GM19463 (cell line): ENCODE results near the gene CLTCL1.
"Not testable (repeated sequence)": the region's sequence is repeated elsewhere in the genome, so short reads cannot be mapped to it uniquely, and the experiment has no call there.

Experiments
- ATAC-seq: cut with Tn5 transposase; IDR thresholded peaks from one replicate; pipeline ENCODE4 v1.9.1; 2021; ENCODE audit warnings: mild to moderate bottlenecking, moderate library complexity; ENCODE audit not compliant: unreplicated experiment

Gene CLTCL1

GRCh38 chr22:19222242-19223005 lies 69.1 kb downstream of the CLTCL1 start:
- no peak for ATAC-seq

DNA sequence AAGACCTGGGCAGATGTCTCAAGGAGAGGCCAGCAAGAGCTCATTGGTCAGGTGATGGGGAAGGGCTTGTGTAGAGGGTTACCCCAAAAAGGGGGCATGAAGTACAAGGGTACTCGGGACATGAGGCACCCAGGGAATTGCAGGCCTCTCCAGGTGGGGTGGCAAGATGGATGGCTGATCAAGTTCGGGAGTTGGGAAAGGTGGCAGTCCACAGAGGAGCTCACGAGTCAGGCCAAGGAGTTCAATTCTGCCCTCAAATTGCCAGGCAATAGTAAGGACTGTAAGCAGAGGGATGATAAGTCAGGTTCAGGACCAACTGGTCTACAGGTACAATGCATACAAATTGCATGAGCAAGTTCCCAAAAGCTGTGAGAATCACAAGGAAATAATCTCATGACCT lies 70.7 kb downstream of the CLTCL1 start:
- no peak for ATAC-seq

DNA sequence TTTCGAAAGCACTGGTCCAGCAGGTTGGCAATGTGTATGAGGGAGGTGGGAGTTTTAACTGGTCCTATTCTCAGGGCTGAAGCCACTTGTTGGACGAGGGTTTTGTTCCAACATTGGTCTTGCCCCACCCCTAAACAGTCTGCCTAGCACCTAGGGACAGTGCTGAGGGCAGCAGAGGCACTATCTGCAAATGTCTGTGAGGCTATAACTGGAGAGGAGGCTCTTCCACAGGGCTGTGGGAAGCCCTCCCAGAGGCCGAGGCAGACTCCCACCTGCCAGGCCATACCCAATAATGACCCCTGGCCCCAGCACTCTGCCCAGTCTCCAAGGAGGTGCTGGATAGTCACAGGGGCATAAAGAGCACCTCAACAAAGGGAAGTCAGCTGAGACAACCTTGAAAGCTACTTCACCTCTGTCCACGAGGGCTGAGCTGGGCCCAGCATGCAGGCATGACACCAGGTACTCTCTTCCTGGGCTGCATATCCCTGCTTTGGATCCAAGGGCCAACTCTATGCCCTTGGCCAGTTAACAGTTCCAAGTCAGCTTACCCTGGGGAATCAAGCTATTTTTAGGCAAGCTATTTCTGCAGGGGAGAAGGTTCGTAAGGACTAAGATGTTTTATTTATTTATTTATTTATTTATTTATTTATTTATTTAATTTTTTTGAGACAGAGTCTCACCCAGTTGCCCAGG lies 72.8 kb downstream of the CLTCL1 start:
- ATAC-seq = no peak

DNA sequence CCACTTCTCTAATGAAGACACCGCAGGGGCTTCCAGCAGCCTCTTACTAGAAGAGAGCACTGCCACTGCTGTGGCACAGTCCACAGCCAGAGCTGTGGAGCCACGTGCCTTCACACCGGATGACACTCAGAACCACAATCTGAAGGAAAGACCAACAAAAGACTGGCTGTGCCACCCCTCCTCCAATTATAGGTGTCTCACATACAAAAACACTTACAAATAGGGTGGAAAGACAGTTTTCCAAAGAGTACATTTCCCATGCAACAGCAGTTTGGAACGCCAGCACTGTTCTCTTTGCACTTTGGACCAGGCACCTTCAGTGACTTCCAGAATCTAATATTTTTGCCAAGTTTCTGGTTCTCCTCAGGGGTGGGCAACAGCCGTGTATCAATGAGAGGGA lies 74.9 kb downstream of the CLTCL1 start:
- no peak for ATAC-seq

DNA sequence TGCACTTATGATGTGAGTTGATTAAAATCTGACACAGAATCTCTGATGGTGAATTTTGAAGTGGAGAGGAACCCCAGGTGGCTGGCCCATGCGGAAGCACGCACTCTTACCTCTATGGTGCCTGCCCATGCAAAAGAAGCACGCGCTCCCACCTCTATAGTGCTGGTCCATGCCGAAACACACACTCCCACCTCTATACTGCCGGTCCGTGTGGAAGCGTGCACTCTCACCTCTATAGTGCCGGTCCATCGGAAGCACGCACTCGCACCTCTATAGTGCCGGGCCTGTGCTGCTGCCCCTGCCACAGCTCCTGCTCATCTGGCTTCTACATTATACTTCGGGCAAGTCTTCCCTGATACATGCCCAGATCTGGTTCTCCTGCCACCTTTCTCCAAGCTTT lies 76.2 kb downstream of the CLTCL1 start:
- no peak for ATAC-seq

DNA sequence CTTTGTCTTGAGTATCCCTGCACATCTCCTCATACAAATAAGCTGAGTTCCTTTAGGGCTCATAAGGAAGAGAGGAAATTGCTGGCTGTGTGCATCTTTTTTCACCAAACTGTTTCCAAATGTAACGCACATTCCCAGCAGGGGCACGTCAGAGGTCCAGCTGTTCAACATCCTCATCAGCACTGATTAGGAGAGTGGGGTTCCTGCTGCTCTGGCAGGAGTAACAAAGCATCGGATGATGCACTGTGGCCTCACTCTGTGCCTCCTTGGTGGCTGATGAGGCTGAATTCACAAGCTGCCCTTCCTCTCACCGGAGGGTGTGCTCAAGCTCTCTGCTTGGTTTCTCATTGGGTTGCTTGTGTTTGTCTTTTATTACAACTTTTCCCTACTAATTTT lies 77.4 kb downstream of the CLTCL1 start:
- ATAC-seq = no peak

GRCh38 chr22:19213442-19214077 lies 78.0 kb downstream of the CLTCL1 start:
- ATAC-seq = no peak

DNA sequence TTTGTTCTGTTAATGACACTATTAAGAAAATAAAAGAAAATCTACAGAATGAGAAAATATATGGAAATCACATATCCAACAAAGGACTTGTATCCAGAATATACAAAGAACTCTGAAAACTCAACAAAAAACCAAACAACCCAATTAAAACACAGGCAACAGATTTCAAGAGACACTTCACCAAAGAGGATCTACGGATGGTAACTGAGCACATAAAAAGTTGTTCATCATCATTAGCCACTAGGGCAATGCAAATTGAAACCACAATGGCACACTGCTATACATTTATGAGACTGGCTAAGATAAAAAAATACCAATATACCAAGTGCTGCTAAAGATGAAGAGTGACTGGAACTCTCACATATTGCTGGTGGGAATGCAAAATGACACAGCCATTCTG lies 78.5 kb downstream of the CLTCL1 start:
- ATAC-seq = no peak

GRCh38 chr22:19212302-19212870 lies 79.1 kb downstream of the CLTCL1 start:
- ATAC-seq = no peak

- no peak for ATAC-seq
These were observed 81.3 kb downstream of the CLTCL1 start for GRCh38 chr22:19210188-19210587.

GRCh38 chr22:19208287-19208847 lies 83.2 kb downstream of the CLTCL1 start:
- ATAC-seq = no peak

GRCh38 chr22:19207884-19208283 lies 83.6 kb downstream of the CLTCL1 start:
- ATAC-seq = no peak

GRCh38 chr22:19207401-19207808 lies 84.1 kb downstream of the CLTCL1 start:
- no peak for ATAC-seq

- ATAC-seq = no peak
These were observed 85.2 kb downstream of the CLTCL1 start for GRCh38 chr22:19206287-19206686.

GRCh38 chr22:19204640-19205039 lies 86.9 kb downstream of the CLTCL1 start:
- no peak for ATAC-seq

DNA sequence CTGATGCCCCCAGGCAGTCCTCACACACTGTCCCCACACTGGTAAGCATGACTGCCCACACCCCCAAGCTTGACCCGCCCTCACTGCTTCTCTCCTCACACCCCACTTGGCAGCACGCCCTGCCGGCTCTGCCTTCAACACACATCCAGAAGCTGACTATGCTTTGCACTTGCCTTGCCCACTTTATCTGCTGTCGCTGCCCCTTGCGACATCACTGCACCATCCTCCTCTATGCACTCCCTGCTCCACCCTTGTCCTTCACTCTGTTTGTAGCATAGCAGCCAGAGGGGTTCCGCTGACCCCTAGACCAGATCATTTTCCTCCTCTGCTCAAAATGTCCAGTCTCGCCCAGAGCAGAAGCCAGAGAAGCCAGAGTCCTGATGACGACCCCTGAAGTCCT lies 87.7 kb downstream of the CLTCL1 start:
- no peak for ATAC-seq

- not testable (repeated sequence) for ATAC-seq
These were observed 88.7 kb downstream of the CLTCL1 start for GRCh38 chr22:19202799-19203186.

DNA sequence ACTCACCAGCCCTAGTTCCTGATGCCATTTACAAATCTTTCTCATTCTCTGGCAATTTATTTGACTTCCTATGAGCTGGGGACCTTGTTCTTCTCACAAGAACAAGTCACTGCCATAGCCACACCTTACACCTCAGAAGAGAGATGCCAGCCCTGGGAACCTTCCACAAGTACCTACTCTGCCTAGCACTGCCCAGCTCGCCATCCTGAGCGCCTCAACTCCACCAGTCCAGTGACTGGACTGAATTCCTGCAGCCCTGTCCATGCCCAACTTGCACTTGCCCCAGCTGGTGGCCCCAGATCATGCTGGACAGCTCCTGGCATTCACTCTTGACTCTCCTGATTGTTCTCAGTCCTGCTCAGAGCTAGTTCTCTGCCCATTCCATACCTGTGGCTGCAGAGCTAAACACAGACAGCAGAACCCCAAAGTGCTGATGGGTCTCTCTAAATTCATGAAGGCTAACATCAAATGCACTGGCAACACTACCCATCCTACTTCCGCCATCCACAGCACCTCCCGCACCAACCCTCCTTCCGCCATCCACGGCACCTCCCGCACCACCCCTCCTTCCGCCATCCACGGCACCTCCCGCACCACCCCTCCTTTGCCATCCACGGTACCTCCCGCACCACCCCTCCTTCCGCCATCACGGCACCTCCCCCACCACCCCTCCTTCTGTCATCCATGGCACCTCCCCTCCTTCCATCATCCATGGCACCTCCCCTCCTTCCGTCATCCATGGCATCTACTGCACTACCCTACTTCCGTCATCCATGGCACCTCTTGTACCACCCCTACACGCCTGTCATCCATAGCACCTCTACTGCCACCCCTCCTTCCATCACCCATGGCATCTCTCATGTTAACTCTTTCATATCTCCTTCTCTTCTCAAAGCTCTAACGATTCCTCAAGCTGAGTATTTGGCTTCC lies 89.4 kb downstream of the CLTCL1 start:
- no peak for ATAC-seq

GRCh38 chr22:19201130-19201868 lies 90.2 kb downstream of the CLTCL1 start:
- no peak for ATAC-seq

DNA sequence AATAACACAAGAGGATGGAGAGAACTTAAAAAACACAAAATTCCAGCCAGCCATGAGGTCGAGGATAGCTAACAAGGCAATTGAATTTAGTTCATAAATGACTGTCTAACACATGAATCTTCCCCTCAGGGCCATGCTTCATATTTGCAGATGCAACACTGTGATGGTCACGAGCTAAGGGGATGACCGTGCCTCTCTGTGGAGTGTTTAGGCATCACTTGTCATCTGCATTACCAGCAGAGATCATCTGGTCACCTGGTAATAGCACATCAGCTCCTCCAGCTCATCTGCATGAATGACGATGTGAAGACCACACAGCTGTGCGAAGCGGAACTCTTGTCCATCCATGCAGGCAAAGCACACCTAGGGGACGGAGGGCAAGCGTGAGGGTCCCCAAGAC lies 92.0 kb downstream of the CLTCL1 start:
- no peak for ATAC-seq
